DMS53 treated with DMSO at 0.1 percent for 48 hours (cell line): ENCODE results near the gene TDP2.
"Not testable (repeated sequence)": the region's sequence is repeated elsewhere in the genome, so short reads cannot be mapped to it uniquely, and the experiment has no call there.

Experiments used
- DNase-seq: peaks from one replicate; lab custom pipeline; 2025; ENCODE audit not compliant: unreplicated experiment; lab: John Stamatoyannopoulos, UW

The TDP2 gene

GRCh38 chr6:24683297-24684296, 16.9 kb upstream of the TDP2 start:
- DNase-seq, result no peak

DNA sequence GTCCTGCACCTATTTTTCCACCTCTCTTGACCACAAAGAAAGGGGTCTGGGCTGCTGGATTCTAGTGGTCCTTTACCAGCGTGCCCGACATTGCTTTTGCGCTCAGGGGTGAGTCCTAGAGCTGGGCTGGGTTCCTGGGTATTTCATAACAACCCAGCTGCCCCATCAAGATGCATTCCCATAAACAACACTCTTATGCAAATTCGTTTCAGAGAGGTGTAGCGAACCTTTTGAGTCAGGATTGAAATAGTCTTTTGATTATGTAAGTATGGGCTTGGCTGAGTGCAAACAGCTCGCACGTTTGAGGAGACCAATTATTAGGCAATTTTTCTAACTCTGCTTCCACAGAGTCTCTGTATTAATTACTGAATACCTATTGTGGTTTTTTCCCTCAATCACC, 13.9 kb upstream of the TDP2 start:
- no peak for DNase-seq

DNA sequence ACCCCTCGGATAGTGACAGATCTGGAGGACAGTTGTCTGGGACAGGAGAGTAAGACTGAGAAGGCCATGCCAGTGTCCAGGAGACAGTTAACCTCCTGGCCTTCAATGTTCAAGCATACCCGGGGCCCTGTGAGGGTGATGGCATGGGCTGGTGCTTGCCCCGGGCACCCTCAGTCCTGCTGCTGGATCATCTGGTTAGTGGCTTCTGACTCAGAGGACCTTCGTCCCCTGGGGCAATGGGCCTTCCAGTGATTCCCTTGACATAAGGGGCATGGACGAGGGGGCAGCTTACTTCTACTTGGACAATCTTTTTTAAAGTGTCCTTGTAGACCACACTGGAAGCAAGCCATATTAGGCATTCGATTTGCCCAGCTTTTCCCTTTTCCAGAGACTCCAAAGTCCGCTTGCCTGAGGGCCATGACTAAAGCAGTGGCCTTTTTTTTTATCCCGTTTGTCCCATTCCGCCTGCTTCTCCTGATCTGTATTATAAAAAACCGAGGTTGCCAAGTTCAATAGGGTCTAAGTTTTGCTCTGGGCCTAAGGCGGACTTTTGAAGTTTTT, 12.2 kb upstream of the TDP2 start:
- DNase-seq, result not testable (repeated sequence)

DNA sequence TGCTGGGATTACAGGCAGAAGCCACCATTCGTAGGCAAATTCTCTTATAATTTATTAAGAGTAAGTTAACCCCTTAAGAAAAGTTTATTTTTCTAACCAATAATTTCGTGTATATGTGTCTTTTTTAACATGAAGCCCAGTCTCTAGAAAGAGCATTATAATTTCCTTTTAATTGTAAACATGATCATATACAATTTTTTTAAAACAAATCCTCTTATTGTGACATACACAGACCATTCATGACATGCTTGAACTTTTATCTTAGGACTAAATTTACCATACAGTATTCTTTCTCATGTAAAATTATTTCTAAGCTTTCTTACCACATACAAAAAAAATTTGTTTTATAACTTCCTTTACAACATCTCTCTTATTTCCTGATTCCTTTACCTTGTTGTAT, 6.9 kb upstream of the TDP2 start:
- no peak for DNase-seq

DNA sequence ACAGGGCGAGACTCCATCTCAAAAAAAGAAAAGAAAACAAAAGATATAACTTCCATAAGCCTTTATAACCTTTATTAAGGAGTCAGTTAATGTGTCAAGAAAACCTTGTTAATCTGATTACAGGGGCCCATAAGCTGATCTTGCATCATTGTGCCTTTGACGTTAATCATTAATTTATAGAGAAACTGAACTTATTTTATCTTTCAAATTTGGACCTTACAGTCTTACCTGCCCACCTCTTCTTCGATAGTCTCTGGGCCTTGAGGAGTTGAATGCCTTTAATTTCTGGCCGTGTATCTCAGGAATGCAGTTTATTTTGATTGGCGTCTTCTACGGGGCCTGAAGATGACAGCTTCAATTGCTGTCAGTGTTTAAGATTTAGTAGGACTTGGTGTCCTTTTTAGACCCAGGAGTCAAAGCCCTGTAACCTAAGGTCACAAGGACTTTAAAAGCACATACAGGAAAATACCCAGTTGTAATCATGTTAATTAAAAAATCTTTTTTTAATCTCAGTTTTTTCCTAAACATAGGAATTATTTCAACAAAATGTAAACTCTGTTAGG, 6.0 kb upstream of the TDP2 start:
- no peak for DNase-seq

GRCh38 chr6:24671077-24671476, 4.4 kb upstream of the TDP2 start:
- DNase-seq, result not testable (repeated sequence)

GRCh38 chr6:24670492-24670891, 3.8 kb upstream of the TDP2 start:
- not testable (repeated sequence) for DNase-seq

- no peak for DNase-seq
Measured at GRCh38 chr6:24668997-24669361, 2.3 kb upstream of the TDP2 start.

GRCh38 chr6:24668066-24668996, 1.6 kb upstream of the TDP2 start:
- DNase-seq, result not testable (repeated sequence)

DNA sequence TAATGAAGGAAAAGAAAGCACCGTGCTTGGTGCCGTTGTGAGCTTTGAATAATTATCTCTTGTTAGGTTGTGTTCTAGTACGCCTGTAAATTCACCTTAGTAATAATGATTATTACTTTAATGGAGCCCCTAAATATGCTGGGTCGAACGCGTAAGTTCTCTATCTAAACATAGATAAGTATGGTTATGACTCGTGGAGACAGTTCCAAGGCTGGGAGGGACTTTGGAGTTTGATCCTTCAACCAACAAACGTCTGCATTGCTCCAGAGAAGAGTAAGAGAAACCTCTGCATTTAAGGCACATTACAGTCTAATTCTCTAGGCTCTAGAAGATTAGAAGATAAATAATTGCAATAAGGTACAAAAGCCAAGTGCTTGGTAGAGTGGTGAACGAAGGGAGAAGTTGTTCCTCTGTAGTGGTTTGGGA, 692 bp upstream of the TDP2 start:
- DNase-seq, result no peak

DNA sequence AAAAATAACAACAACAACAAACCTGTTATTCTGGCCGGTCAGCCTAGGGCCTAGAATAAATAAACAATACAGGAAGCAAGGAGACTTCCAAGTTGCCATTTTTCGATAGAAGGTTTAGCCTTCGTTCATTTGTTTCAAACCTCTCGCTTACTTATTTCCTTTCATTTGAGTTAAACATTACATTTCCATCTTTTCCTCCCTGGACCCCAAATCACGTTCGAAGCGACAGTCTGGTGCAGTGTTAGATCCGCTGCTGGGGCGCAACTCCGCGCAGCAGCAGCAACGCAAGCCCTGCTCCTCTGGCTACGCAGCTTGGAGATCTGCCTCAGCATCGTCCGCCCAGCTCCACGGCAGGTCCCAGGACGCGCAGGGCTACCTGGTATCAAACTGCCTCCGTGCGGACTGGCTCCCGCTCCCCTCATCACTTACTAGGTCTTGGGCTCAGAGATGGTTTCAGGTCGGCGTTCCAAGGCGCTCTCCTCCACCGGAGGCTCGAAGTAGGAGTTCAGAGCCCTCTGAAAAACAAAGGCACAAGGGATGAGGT, 530 bp downstream of the TDP2 start:
- peak; percentile 63 for DNase-seq

DNA sequence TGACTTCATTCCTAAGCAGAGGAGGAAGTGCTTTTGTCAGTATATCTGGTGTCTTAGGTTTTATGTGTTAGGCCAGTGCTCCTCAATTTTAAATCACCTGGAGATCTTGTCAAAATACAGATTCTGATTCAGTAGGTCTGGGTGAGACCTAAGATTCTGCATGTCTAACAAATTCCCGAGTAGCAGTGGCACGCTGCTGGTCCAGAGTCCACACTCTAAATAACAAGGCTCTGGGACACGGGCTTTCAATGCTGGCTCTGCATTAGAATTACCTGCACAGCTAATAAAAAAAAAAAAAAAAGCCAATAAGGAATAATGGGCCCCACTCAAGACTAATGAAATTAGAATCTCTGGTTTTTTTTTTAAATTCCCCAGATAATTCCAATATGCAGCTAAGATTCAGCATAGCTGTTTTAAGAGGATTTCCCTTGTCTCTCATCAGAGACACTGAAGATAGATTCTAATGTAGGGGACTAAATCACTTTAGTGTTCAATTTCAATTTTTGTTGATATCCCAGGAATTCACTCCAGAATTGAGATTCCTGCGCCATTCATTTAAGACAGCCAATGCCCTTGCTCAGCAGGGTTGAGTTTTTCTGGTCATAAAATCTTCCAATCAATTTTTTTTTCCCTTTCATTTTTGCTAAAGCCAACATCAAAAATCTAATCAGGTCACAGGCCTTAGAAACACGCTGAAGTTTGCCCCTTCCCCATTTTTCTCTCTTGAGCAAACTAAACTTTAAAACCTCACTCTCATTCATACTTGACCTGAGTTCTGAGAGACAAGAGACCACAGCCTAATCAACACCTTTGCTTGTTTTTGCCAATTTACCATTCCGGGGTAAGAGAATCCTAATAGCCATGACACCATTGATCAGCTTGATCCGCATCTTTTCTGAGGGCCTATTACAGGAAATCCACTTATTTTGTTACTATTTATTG, 2.4 kb downstream of the TDP2 start:
- no peak for DNase-seq

- DNase-seq, result no peak
Measured at GRCh38 chr6:24663189-24663588, 3.5 kb downstream of the TDP2 start.

GRCh38 chr6:24662236-24662635, 4.5 kb downstream of the TDP2 start:
- no peak for DNase-seq

GRCh38 chr6:24661759-24662158, 4.9 kb downstream of the TDP2 start:
- peak; percentile 19 for DNase-seq

DNA sequence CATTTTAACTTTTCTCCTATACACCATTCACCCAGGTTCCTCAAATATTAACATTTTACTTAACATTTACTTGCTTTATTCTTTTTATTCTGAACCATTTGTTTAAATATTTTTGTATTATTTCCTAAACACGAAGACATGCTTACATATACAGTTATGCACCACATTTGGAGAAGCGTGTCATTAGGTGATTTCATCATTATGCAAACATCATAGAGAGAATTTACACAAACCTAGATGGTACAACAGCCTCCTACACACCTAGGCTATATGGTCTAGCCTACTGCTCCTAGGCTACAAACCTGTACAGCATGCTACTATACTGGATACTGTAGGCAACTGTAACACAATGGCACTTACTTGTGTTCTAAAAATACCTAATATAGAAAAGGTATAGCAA, 6.6 kb downstream of the TDP2 start:
- DNase-seq, result peak; percentile 12

DNA sequence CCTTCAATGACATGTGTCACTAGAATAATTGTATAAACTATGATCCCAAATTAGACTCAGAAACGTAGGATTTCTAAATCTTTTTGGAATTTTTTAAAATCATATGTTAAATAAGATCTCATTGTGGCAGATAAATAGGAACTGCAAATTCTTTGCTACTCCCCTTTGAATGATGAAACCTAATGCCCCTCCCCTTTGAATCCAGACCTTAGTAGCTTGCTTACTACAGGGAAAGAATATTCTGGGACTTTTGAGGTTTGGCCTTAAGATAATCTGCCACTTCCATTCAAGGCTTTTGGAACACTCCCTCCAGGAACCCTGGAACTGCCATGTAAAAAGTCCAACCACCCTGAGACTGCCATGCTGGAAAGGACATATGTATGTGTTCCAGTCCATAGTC, 7.1 kb downstream of the TDP2 start:
- no peak for DNase-seq

DNA sequence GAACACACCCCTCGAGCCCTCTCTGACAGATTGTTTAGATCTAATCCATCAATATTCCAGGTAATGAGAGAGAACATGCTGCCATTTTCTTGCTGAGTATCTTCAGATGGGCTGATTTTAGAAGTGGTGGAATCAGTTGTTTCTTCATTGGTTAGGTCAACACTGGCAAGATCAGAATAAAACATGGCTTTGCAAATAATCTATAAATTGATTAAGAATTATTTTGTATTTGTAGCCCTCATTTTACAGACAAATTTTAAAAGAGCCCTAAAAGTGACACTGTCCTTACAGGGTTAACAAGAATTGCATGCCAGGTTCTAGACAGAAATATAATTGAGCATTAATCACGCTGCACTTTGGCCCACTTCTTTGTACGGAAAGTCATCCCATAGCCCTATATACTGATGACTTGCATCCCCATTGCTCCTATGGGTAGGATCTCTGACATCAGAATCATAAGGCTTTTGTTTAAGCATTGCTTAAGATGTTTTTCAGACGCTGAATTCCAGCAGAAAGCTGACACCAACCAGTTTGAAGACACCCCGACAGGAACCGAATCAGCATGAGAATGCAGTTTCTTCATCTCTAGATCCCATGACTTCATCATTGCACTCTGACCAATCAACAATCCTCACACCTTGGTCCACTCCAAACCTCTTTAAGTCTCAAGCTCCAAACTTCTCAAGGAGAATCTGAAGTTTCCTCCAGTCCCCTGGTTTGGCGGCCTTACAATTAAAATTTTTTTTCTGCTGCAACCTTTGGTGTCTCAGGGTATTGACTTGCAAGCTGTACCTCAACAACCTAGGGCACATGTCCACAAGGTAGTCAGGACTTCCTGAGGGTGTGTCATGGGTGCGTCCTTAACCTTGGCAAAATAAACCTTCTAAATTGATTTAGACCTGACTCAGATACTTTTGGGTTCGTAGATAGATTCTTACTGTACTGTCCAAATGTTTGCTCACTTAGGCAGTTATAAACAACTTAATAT, 7.8 kb downstream of the TDP2 start:
- no peak for DNase-seq
